ENCODE results near the gene CCL4. TPM values are rescaled to one million over a fixed set of nuclear protein-coding genes. Genes with fewer than 3 reads are reported as not detected.
"Not testable (repeated sequence)": the region's sequence is repeated elsewhere in the genome, so short reads cannot be mapped to it uniquely, and the experiment has no call there.

Gene CCL4
- total RNA-seq, 1 experiment from 2014 or later: not detected

DNA sequence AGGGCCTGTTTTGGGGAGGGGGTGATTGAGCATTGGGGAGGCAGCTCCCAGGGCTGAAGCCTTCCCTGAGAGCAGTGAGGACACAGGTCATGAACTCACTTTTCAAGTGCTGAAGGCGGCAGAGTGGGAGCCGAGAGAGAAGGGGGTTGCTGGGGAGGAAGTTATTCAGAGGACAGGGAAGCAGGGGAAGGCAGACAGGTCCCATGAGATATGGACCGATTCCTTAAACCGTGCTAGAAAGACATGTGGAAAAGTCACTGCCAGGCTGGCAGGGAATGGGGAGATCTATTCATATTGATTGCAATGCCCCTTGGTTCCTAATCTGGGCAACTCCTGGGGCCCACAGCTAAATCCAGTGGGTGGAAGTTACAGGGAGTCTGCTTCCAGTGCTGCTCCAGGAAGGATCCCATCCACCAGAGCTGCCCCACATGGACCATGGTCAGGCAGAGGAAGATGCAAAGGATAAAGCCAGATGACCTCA, 1.1 kb downstream of the CCL4 start:
- ChIA-PET CTCF (no interaction called here), POLR2A (no interaction called here)
- H3K4me1 Mint-ChIP-seq (ENCODE audit: insufficient read depth, unreplicated experiment): no peaks in the 10 kb centered on the region
- TF ChIP-seq, protein P1, sequence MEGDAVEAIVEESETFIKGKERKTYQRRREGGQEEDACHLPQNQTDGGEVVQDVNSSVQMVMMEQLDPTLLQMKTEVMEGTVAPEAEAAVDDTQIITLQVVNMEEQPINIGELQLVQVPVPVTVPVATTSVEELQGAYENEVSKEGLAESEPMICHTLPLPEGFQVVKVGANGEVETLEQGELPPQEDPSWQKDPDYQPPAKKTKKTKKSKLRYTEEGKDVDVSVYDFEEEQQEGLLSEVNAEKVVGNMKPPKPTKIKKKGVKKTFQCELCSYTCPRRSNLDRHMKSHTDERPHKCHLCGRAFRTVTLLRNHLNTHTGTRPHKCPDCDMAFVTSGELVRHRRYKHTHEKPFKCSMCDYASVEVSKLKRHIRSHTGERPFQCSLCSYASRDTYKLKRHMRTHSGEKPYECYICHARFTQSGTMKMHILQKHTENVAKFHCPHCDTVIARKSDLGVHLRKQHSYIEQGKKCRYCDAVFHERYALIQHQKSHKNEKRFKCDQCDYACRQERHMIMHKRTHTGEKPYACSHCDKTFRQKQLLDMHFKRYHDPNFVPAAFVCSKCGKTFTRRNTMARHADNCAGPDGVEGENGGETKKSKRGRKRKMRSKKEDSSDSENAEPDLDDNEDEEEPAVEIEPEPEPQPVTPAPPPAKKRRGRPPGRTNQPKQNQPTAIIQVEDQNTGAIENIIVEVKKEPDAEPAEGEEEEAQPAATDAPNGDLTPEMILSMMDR (IDR thresholded peaks at IDR 0.05; ENCODE audit: unreplicated experiment): no peak
- H3K27me3 Mint-ChIP-seq (ENCODE audit: insufficient read depth, unreplicated experiment): peaks cover 67% of the 10 kb centered on the region
- intact Hi-C loops (cut with micrococcal nuclease): no loop called here
- no peaks in the 10 kb centered on the region for H3K9me3 Mint-ChIP-seq (ENCODE audit: unreplicated experiment)
- H3K36me3 Mint-ChIP-seq (ENCODE audit: insufficient read depth, unreplicated experiment): no peaks in the 10 kb centered on the region
- no peak overlapping the region for H3K4me3 Mint-ChIP-seq (ENCODE audit: unreplicated experiment)
- BruUV-seq (replicated peaks): no TSS peak
- no peak overlapping the region for H3K27ac Mint-ChIP-seq (ENCODE audit: low read depth, unreplicated experiment)
- no peak for DNase-seq (ENCODE audit: unreplicated experiment)

DNA sequence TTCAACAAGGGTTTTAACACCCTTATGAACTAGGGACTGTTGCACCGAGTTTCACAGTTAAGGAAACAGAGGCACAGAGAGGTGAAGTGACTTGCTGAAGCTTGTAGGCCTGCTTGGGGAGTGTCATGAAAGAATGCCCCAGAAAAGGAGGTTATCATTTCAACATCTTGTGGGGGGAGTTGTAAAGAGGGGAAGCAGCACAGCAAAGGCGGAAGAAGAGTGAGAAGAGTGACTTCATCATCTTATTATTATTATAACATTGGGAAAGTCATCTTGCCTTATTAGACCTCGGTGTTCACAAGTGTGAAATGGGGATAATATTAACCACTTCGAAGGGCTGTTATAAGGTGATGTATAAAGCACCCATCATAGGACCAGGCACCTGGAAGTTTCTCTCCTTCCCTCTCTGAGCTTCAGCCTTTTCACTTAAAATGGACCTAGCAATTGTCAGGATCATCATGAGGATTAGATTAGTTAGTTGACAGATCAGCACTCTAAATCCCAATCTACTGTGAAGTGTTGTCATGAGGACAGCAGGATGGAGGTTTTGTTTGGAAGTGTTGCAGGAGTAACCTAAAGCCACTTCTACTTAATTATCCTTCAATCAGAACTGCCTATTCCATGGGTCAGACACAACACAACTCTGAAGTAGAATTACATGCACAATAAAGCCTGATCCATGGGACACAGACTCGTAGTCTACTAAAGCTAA, 2.3 kb downstream of the CCL4 start:
- Mint-ChIP-seq H3K9me3 (ENCODE audit: unreplicated experiment) (no peaks in the 10 kb centered on the region), H3K4me3 (ENCODE audit: unreplicated experiment) (no peak overlapping the region), H3K27me3 (ENCODE audit: insufficient read depth, unreplicated experiment) (peaks cover 62% of the 10 kb centered on the region), H3K27ac (ENCODE audit: low read depth, unreplicated experiment) (no peak overlapping the region), H3K36me3 (ENCODE audit: insufficient read depth, unreplicated experiment) (no peaks in the 10 kb centered on the region), H3K4me1 (ENCODE audit: insufficient read depth, unreplicated experiment) (no peaks in the 10 kb centered on the region)
- no peak for DNase-seq (ENCODE audit: unreplicated experiment)
- TF ChIP-seq, protein P1 (IDR thresholded peaks at IDR 0.05; ENCODE audit: unreplicated experiment): no peak
- ChIA-PET POLR2A (interaction anchor here (1.6 kb wide), 1 partner anchor 30 kb away, joined by 3 read pairs; no protein-coding TSS in a partner anchor), CTCF (interaction anchor here (0.5 to 1.0 kb wide), 4 partner anchors 12 to 136 kb away, joined by 3 to 9 read pairs (median 4); no protein-coding TSS in a partner anchor)
- intact Hi-C loops (cut with micrococcal nuclease): no loop called here
- BruUV-seq (replicated peaks): no TSS peak

DNA sequence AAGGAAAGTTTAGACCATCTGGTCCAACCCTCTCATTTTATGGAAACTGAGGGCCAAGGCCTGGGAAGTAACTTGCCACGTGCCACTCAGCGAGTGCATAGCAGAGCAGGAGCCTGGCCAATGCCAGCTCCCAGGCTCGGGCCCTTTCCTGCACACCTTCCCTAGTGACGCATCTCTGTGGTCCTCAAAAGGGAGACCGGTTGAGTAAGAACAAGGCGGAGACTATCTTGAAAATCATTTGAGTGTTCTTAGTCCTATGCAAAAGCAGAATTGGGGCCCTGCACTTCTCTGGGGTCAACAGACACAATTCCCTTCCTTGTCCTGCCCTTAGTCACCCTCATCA, 2.8 kb downstream of the CCL4 start:
- TF ChIP-seq, protein P1 (IDR thresholded peaks at IDR 0.05; ENCODE audit: unreplicated experiment): no peak
- H3K36me3 Mint-ChIP-seq (ENCODE audit: insufficient read depth, unreplicated experiment): no peaks in the 10 kb centered on the region
- H3K4me1 Mint-ChIP-seq (ENCODE audit: insufficient read depth, unreplicated experiment): no peaks in the 10 kb centered on the region
- peaks cover 67% of the 10 kb centered on the region for H3K27me3 Mint-ChIP-seq (ENCODE audit: insufficient read depth, unreplicated experiment)
- H3K9me3 Mint-ChIP-seq (ENCODE audit: unreplicated experiment): no peaks in the 10 kb centered on the region
- no peak overlapping the region for H3K27ac Mint-ChIP-seq (ENCODE audit: low read depth, unreplicated experiment)
- no TSS peak for BruUV-seq (replicated peaks)
- intact Hi-C loops (cut with micrococcal nuclease): no loop called here
- ChIA-PET POLR2A (interaction anchor here (1.6 kb wide), 1 partner anchor 30 kb away, joined by 3 read pairs; no protein-coding TSS in a partner anchor), CTCF (interaction anchor here (1.0 kb wide), 2 partner anchors 12 to 42 kb away, joined by 4 to 9 read pairs; no protein-coding TSS in a partner anchor)
- no peak for DNase-seq (ENCODE audit: unreplicated experiment)
- no peak overlapping the region for H3K4me3 Mint-ChIP-seq (ENCODE audit: unreplicated experiment)

GRCh38 chr17:36107660-36108059, 4.0 kb downstream of the CCL4 start:
- no TSS peak for BruUV-seq (replicated peaks)
- TF ChIP-seq, protein P1 (IDR thresholded peaks at IDR 0.05; ENCODE audit: unreplicated experiment): no peak
- intact Hi-C loops (cut with micrococcal nuclease): no loop called here
- Mint-ChIP-seq H3K27ac (ENCODE audit: low read depth, unreplicated experiment) (no peak overlapping the region), H3K36me3 (ENCODE audit: insufficient read depth, unreplicated experiment) (no peaks in the 10 kb centered on the region), H3K27me3 (ENCODE audit: insufficient read depth, unreplicated experiment) (peaks cover 69% of the 10 kb centered on the region), H3K4me3 (ENCODE audit: unreplicated experiment) (no peak overlapping the region), H3K4me1 (ENCODE audit: insufficient read depth, unreplicated experiment) (no peaks in the 10 kb centered on the region), H3K9me3 (ENCODE audit: unreplicated experiment) (peaks cover 4% of the 10 kb centered on the region)
- no peak for DNase-seq (ENCODE audit: unreplicated experiment)
- POLR2A ChIA-PET: no interaction called here
- CTCF ChIA-PET: no interaction called here

DNA sequence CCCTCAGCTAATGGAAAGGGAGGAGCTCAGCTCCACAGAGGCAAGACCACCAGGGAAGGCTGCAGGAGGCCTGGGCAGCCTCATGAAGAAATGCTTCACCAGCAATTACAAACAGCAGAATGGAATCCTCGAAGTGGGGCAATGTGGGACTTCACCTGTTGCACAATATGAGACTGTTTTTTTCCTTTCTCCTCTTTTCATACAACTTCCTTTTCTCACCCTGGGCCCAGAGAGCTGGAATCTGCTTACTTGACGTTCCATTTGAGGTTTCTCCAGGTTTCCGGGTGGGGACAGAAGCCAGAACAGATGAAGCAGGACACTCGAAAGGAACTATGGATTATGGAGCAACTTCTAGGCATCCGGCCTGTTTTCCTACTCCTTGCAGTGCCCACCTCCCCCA, 4.6 kb downstream of the CCL4 start:
- H3K4me1 Mint-ChIP-seq (ENCODE audit: insufficient read depth, unreplicated experiment); H3K36me3 Mint-ChIP-seq (ENCODE audit: insufficient read depth, unreplicated experiment); DNase-seq (ENCODE audit: unreplicated experiment); POLR2A ChIA-PET; BruUV-seq (replicated peaks); H3K27ac Mint-ChIP-seq (ENCODE audit: low read depth, unreplicated experiment); intact Hi-C loops (cut with micrococcal nuclease); H3K4me3 Mint-ChIP-seq (ENCODE audit: unreplicated experiment); H3K9me3 Mint-ChIP-seq (ENCODE audit: unreplicated experiment): not testable (repeated sequence)
- H3K27me3 Mint-ChIP-seq (ENCODE audit: insufficient read depth, unreplicated experiment): peaks cover 63% of the 10 kb centered on the region
- CTCF ChIA-PET: interaction anchor here (0.6 kb wide), 1 partner anchor 9 kb away, joined by 3 read pairs; no protein-coding TSS in a partner anchor
